GM12801 (cell line): ENCODE results near the gene ERICH6B.

Experiments used
- TF ChIP-seq, protein P1 (sequence below): IDR thresholded peaks from one replicate; pipeline ENCODE4 v1.5.1; 2011; ENCODE audit warnings: control low read depth; ENCODE audit not compliant: insufficient read length; ENCODE audit errors: extremely low read depth

Gene ERICH6B

DNA sequence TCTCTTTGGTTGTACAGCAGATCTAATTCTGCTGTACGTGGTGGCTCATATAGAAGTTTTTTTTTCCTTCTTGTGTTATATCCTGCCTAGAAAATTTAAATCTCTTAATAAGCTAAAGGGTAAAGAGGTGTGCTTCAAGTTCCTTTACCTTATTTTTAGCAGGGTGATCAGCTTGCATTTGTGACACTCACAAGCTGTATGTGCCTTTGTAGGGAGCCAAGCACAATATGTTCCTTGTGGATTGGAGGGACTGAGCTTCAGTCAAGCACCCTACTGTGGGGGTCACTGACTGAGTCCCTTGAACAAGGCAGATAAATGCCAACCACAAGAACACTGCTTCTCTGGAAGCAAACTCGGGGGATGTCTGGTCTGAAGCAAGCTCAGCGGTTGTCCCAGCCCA is 12.6 kb upstream of the ERICH6B start:
- TF ChIP-seq, protein P1, sequence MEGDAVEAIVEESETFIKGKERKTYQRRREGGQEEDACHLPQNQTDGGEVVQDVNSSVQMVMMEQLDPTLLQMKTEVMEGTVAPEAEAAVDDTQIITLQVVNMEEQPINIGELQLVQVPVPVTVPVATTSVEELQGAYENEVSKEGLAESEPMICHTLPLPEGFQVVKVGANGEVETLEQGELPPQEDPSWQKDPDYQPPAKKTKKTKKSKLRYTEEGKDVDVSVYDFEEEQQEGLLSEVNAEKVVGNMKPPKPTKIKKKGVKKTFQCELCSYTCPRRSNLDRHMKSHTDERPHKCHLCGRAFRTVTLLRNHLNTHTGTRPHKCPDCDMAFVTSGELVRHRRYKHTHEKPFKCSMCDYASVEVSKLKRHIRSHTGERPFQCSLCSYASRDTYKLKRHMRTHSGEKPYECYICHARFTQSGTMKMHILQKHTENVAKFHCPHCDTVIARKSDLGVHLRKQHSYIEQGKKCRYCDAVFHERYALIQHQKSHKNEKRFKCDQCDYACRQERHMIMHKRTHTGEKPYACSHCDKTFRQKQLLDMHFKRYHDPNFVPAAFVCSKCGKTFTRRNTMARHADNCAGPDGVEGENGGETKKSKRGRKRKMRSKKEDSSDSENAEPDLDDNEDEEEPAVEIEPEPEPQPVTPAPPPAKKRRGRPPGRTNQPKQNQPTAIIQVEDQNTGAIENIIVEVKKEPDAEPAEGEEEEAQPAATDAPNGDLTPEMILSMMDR: no peak

DNA sequence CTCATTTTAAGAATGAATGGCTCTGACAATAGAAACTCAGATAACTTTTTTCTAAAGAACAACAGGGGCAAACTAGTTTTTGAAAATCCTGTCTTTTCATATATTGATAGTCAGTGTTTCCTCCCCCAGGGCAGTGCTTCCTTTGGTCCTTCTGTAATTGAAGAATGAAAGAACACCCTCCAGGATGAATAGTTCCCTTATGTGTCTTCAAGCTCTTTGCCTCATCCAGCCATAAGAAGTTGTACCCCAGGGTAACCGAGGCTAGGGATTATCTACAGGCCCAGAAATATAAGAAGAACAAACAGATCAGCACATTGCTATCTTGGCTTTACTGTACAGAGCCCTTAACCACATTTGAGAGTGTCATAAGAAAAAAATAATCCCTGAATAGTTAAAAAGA is 12.1 kb upstream of the ERICH6B start:
- TF ChIP-seq, protein P1: no peak

DNA sequence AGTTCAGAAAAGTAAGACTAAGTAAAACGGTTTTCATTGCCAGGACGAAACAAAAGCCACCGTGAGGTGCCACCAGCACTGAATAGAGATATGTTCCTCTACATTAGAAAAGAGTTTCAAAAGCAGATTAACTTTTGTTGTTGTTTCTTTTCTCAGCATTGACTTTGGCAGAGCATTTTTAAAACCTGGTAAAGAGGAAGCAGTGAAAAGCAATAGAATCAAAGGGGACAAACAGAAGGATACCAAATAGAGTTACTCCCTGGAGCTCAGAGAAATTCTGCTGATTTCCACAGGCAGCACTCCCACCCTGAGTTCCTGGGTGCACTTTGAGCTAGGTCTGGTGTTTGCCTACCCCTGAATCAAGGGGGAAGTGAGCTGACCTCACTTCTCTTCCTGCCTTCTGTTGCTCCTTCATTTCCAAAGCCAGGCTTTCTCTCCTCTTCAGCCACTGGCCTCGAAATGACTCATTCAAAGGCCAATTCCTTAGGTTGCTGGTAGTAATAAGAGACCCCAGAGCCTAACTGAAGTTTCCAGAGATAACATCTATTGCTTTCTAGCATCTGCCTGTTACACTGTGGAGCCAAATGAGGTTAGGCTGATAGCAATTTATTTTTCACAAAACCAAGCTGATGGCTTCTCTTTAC is 11.3 kb upstream of the ERICH6B start:
- TF ChIP-seq, protein P1: no peak

DNA sequence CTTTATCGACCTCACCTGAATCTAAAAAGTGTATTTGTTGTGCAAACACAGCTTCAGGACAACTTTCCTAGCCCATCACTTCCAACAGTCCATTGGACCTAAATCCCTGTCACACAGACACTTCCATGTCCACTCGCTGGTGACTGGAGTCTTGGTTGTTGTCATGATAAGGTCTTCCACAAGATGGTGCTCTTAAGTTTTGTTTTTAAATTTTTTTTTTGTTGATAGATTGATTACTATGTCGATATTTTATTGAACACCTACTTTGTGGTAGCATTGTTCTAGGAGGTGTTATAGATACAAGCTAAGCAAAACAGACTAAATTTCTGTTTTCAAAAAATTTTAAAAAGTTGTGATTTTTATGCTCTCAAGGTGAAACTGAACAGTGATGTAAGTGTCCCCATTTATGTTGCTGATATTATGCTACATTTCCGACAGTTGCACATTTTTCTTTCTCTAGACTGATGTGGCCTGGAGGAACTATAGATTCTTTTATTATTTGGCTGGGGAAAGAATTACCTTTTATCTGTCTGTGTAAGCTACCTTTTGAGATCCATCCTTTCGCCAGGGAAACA is 8.1 kb upstream of the ERICH6B start:
- TF ChIP-seq, protein P1: no peak

DNA sequence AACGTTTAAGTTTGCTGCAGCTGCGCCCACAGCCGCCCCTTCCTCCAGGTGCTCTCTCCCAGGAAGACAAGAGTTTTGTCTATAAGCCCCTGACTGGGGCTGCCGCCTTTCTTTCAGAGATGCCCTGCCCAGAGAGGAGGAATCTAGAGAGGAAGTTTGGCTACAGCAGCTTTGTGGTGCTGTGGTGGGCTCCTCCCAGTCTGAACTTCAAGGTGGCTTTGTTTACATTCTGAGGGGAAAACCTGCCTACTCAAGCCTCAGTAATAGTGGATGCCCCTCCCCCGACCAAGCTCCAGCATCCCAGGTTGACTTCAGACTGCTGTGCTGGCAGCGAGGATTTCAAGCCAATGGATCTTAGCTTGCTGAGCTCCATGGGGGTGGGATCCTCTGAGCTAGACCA is 6.4 kb upstream of the ERICH6B start:
- TF ChIP-seq, protein P1: no peak

DNA sequence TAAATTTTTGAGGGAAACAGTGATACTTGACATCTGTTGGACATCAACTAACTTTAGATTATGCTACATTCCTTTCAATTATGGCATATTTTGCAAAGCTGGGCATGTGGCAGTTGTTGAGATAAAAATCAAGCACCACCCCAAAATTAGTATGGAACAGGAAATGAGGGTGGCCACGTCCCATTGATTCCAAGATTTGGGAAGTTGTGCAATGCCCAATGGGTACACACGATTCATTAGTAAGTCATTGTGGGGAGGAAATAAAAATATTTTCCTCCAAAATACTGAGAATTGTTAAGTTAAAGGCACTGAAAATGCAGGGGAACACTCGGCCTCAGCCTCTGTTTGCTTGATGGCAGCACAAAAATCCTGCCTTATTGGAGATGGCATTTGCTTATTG is 7.6 kb downstream of the ERICH6B start:
- TF ChIP-seq, protein P1: no peak

DNA sequence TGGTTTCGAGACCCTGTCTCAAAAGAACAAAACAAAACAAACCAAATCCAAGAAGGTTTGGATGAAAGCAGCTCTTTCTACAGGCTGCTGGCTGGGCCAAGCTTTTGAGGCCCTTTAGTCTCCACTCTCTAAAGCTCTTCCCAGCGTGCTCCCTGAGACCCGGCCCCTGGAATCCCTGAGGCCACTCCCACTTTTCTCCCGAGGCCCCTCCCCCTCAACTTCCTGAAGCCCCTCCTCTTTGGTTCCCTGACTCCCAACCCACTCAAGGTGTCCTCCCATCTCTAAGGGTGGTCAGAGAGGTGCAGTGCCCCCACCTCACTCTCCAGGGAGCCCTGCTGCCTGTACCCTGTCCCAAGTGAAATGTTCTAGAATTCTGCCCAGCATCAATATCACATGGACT is 10.6 kb downstream of the ERICH6B start:
- TF ChIP-seq, protein P1: no peak

DNA sequence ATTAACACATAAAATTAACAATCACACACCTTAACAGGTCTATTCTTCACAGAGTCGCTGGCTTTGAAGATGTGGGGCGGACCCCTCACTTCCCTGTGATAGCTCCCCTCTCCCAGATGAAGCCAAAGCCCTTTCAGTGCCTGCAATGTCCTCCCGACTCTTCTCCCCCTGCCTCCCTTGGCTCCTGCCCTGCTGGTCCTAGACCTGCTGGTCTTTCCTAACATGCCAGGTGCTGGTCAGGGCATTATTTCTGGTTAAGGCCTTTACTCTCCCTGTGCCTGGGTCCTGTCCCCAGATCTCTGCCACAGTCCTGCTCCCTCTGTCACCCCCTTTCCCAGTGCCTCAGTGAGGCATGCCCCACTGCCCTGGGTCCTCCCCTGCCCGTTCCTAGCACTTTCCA is 12.2 kb downstream of the ERICH6B start:
- TF ChIP-seq, protein P1: no peak
